ENCODE data around the gene VIPR1.

VIPR1 gene

DNA sequence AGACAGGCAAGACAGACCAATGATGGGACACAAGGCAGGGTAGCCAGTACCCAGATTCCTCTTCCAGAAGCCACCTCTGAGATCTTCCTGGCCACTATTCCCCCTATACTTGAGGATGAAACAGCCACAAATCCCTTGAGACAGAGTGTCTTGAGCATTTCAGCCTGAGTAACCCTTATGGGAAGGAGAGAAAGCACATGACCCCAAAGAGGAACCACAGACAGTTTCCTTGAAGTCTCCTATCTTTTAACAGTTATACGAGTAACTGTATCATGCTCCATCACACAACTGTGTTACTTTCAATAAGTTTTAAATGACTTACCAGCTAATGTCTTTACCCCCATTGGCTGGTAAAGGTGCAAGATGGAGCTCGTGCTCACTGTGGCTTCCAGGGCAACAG lies 9.3 kb downstream of the VIPR1 start:
- DNase-seq: no peak

DNA sequence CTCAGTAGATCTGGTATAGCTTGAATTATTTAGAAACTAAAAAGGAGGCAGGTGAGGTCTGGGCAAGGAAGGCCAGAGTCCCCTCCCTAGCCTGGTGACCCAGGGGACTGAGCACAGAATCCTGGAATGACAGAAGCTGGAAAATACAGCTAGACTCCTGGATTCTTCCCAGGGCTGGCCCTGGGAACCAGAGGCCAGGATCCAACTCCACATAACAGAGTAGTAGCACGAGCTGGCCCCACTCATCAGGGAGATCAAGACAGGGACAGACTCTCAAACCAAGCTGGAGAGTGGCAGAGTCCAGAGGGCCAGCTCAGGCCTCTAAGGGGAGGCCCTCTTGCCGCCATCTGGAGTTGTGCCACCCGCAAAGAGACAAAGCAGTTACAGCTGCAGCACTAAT lies 10.7 kb downstream of the VIPR1 start:
- DNase-seq: no peak

DNA sequence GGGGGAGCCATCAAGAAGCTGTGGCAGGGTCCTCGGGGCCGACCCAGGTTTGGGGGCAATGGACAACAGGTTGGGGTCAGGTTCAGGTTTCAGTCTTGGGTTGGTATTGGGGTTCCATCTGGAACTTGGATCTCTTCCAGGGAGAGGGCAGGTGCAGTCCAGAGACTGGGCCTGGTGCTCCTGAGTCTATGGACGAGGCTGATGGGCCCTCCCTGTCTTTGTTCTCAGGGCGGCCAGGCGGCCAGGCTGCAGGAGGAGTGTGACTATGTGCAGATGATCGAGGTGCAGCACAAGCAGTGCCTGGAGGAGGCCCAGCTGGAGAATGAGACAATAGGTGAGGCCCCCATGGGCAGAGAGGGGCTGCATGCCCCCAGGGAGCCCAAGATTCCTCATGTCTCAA lies 11.1 kb downstream of the VIPR1 start:
- DNase-seq: no peak

DNA sequence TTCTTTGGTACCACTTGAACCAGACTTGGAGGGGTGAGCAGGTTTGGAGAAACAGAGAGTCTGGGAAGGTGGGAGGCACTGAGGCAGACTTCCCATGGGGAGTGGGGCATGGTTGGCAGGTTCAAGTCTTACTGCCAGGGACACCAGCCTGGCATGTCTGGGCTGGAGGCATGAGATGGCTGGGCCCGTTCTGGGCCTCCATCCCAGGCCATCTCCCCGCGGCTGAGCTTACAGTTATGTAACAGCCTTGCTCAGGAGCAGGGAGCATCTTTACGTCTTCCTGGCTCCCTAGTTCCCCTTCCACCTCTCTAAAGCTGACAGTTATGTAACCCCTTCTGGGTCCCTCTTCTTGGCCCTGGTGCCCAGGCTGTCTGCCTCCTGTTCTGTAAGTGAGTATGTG lies 12.4 kb downstream of the VIPR1 start:
- DNase-seq: no peak

DNA sequence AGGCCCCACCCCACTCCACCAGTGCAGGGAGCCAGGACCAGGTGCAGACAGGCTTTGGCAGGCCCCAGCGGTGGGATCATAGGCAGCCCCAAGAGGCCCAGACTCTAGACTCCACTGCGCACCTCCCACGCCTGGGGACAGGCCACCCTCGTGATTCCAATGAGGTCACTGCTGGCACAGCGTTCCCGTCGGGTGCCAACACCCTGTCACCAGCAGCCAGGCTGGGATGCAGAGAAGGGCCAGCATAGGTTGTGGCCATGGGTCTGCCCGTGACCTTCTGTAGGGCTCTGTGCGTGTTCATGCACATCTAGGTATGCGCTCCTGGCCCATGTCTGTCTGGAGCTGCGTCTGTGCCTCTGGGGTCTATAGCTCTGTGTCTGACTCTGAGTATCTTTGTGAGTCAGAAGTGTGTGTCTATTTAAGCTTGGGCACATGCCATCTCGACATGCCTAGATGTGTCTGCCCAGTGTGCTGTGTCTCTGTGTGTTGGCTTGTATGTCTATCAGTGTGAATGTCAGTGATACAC lies 13.0 kb downstream of the VIPR1 start:
- no peak for DNase-seq

DNA sequence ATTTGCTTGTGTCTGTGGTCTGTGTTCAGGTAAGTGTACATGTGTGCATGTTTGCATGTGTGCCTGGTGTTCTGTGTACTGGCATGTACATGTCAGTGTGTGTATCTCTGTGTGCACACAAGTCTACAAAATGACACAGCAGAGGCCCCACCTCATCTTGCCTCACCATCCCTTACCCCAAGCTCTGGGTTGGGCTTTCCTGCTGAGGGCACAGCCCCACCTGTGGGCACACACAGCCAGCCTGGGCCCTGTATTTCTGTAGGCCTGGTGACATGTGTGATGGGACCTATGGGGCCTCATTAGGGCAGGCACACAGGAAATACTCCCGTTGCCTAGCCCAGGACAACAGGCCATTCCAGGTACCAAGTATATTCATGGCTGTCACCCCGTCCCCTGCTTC lies 13.5 kb downstream of the VIPR1 start:
- no peak for DNase-seq

DNA sequence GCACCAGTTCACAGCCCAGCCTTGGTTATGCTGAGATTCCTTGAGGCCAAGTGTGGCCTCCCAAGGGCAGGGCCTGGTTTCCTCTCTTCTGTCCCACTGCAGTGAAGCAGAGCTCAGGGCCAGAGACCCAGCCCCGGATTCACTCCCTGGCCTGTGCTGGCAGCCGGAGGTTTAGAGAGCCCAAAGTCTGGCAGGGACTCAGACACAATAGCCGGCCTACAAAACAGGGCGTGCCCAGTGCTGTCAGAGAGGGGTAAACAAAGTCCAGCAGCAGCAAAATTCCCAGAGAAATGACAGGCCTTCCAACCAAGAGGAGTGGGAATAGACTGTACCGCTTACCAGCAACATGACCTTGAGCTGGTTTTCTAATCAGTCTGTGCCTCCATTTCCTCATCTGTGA lies 14.0 kb downstream of the VIPR1 start:
- DNase-seq: no peak

DNA sequence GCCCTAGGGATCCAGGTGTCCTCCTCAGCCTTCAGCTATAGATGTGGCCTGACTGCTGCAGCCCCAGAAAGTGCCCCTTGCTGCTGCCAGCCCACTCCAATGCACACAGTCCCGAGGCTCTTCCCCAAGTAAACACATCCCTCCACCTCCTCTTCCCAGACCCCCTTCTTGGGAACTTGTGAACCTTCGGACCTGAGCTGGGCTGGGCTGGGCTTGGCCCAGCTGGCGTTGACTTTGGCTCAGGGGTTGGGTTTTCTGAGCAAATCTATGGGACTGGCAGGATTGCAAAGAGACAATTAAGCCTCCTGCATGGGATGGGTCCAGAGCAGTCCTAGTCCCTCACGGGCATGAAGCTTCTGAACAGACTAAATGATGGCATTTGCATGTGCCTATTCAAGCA lies 14.7 kb downstream of the VIPR1 start:
- no peak for DNase-seq

DNA sequence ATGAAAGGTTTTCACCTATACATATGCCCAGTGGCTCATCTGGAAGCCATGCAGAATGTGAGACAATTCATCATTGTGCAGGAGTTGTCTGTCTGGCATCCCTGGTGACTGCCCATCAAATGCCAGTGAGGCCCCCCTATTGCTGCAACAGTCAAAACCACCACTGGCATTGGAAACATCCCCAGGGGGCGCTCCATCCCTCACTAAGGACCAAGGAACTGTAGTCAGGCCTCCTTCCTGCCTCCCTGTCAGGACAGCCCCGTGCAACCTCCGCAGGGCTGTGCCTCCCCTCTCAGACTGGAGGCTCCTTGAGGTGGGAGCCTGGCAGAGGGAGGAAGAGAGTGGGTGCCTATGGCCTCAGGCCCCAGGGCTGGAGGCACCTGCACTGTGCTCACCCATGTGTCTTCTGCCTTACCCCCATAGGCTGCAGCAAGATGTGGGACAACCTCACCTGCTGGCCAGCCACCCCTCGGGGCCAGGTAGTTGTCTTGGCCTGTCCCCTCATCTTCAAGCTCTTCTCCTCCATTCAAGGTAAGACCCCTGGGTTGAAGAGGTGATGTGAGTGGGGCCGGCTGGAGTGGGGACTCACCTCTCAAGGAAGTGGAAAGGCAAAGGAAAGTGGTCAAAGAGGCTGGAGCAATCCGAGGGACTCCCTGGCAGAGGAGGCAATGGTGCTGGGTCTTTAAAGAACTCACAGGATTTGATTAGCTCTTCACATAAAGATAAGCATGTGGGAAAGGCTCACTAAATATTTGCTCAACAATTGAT lies 16.5 kb downstream of the VIPR1 start:
- DNase-seq: no peak

DNA sequence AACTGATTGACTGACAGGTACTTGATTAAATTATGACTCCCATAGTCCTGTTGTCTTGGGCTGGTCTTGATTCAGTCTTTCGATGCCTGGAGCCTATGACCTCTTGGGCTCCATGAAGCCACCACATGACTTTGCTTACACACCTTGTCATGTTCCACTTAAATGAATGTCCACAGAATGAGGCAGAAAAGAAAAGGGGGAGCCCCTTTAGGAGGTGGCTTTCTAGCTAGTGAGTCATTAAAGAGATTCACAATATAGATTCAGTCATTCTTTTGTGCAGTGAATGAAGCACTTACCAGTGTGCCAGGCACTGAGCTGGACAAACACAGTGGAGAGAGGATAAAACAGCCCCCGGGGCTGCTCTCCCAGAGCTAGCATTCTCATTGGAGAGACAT lies 17.1 kb downstream of the VIPR1 start:
- no peak for DNase-seq

DNA sequence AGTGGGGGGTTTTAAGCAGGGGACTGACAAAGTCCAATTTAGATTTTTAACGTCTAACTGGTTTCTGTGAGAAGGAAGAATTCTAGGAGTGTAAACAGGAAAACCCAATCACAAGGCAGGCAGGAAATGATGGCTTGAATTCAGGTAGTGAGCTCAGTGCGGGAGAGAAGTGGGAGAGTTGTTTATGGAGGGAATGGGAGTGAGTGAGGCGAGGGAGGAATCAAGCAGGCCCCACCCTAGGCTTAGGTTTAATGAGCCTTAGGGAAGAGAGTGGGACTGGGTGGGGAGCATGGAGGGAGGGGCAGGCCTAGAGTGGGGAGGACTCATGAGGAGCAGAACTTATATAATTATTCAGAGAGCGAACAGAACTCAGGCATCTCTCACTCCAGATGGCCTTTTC lies 17.9 kb downstream of the VIPR1 start:
- no peak for DNase-seq

DNA sequence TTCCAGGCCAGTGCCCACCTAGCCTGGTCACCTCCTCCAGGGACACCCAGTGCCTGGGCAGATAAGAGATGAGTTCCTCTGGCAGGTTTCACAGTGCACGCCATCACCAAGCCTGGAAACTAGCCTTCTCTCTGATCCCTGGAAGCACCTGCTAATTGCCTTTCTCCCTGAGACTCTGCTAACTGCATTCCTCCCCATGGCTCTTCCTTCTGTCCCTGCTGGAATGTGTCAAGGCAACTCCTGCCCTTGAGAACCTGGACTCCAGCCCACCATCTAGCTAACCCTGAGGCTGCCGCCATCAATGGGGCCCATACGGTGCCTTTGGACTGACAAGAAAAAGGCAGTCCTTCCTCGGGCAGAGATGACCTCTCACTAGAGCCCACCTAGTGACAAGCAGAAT lies 18.5 kb downstream of the VIPR1 start:
- DNase-seq: no peak

DNA sequence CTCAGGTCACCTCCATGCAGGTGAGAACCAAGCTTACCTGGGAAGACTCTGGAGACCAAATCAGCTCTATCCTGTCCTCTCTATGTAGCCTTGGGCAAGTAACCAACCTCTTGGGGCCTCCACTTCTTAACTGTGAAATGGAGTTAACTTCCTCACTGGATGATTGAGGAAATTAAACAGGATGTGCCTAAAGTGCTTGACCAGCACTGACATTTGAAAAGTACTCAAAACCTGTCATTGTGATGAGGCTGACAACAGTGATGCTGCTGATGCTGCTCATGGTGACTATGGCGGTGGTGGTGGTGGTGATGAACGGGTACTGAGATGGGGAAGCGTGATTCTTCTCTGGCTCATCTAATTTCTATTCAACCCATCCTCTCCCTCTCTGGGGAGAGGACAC lies 22.3 kb downstream of the VIPR1 start:
- DNase-seq: no peak

DNA sequence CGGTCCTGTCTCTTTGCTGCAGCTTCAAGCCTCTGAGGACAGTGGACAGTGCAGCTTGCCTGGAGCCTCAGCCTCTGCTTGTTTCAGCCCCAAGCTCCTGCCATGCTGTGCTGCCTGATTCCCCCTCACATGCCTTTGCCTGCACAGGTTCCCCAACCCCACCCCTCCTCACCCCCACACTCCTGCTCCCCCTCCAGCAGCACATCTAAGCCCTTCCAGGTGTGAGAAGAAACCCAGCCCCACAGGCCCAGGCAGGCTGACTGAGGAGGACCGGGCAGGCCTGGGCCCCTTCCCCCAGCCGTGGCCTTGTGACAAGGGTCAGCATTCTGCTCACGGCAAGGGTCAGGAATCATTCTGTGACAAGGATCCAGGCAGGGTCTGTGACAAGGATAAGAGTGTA lies 22.8 kb downstream of the VIPR1 start:
- DNase-seq: no peak

DNA sequence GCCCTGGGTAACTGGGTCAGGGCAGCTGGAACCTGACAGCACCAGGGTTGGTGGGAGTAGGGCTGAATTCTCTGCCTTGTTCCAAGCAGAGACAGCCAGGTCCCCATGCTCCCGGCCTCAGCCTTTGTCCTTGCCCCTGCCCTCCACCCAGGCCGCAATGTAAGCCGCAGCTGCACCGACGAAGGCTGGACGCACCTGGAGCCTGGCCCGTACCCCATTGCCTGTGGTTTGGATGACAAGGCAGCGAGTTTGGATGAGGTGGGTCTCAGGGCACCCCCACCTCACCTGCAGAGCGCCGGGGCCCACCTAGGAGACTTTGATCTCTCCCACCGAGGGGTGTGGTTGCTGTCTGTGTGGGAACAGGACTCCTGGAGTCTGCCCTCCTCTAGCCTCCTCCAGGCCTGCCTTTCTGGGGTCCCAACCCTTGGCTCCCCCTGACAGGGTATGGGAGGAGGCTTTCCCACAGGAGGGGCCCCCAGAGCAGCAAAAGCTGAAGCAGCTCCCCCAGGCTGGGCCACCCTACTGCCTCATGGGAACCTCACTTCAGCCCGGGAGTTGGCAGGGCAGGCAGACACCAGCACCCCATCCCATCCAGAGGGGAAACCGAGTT lies 23.4 kb downstream of the VIPR1 start:
- DNase-seq: no peak

DNA sequence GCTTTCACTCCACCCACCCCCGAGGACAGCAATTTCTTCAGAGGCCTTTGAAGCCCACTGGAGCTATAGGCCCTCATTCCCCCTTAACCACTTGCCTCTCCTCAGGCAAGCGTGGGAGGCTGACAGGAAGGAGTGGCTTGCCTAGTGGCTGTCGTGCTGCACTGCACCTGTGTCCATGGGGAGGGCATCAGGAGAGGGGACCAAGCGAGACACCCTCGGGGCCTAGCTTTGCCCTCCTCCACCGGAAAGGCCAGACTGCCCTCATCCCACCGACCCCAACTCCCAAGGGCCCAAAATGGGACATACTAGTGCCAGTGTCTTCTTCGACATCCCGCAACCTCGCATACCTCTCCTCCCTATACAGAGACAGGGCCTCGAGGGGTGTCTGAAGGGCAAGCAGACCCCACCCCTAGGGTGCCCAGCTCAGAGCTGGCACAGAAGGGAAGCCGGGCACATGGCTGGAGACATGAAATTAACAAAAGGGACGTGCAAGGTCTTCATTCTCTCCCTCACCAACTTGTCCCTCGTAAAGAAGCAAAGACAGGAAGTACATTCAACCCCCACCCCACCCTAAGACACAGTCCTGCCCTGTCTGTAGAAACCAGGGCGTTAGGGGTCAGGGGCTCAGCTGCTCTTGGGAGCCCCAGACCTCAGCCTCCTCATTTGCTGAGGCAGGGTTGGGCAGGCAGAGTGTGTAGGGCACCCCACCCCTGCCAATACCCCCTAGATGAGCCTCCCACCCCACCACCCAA lies 24.3 kb downstream of the VIPR1 start:
- no peak for DNase-seq

DNA sequence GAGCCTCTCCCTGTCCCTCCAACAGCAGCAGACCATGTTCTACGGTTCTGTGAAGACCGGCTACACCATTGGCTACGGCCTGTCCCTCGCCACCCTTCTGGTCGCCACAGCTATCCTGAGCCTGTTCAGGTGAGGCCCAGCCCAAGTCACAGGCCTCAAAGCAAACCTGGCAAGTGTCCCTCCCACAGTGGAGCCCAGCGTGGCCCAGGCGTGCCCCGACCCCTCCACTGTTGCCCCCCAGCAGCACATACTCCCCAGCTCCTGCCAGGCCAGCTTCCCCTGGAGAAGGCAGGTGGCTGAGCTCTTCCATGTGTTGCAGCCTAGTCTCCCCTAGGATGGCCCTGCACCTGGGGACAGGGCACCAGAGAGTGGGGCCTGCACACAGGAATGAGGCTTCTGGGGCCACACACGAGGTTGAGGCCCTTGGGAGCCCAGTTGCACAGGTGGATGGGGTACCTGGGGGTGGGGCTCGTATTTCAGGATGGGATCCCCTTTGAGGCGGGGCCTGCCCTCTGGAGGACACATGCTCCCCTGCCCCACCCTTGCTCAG lies 25.0 kb downstream of the VIPR1 start:
- no peak for DNase-seq

DNA sequence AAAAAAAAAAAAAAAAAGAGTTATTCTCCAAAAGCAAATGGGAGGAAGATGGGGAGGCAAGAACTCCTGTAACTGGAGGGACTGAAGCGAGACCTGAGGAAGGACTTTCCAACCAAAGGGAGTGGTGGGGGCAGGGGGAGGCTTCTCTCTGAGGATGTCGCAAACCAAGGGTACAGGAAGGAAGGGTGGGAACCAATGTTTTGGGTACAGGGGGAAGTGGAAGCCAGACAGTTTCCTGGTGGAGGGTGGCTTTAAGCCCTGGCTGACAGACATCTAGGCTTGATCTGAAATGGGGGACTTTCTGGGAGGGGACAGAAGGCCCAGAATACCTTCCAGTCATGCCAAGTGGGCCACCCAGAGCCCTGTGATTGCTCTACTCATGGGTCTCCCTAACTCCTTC lies 27.0 kb downstream of the VIPR1 start:
- DNase-seq: no peak

DNA sequence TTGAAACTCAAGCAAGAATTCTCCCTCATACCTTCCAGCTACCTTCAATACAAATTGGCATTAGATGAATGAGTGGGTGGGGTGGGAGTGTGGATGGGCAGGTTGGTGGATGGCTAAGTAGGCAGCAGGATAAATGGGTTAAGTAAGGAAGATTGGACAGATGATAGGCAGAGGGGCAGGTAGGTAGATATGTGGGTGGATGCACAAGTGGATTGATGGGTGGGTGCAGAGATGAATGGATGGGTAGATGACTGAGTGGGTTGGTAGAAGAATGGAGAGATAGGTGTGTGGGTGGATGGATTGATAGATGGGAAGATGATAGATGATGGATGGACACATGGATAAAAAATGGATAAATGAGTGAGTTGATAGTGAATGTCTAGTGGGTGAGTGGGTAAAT lies 27.6 kb downstream of the VIPR1 start:
- DNase-seq: no peak

DNA sequence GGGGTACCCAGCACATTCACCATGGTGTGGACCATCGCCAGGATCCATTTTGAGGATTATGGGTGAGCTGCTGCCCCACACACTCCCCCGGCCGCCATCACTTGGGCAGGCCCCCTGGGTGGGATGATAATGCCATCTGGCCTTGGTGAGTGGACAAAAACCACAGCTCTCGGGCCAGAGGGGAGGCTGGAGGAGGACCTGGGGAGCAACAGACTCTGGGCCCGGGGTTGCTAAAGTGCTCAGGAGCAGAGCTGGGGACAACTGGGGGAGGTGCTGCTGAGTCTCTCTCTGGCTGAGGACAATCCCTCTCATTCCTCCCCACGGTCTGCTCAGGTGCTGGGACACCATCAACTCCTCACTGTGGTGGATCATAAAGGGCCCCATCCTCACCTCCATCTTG lies 29.0 kb downstream of the VIPR1 start:
- no peak for DNase-seq

DNA sequence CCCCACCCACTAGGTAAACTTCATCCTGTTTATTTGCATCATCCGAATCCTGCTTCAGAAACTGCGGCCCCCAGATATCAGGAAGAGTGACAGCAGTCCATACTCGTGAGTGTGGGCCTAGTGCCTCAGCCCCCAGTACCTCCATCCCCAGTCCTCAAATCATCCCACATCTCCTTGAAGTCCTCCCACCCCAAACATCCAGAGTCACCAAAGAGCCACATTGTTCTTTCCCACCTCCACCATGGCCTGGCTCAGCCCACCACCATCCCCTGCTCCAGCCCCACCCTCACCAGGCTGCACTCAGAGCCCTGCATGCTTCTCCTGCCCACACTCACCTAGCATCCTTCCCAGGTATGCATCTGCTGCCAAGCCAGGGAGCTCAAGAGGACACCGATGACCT lies 29.8 kb downstream of the VIPR1 start:
- DNase-seq: no peak

DNA sequence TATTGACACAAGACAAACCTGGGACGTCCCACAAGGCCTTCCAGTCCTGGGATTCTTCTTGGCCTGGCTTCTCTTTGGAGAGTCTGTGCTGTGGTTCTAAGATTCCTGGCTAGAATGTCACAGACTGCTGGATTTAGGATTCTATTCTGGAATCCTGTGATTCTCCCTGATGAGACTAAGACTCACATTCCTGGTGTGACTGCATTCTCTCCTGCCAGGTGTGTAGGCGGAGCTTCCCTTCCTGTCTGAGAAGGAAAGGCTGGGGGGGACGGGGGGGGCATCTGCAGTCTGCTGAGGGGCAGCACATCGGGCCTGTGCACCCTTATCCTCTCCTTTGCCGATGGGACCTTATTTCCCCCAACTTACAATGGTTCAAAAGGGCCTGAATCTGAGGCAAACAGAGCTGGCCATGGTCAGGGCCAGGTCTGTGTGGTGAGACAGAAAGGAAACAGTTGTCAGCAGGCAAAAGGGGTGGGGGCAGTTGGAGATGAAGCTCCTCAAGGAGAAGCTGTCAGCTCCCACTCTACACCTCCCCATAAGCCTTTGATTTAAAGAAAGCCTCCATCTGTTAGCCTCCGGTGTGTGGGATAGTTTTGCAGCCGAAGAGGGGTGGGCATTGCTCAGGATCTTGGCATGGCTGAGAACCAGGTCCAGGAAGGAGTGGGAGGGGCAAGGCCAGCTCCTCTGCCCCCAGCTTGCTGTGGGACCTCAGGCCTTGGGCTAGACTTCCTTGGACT lies 30.9 kb downstream of the VIPR1 start:
- DNase-seq: no peak
